Femur (tissue), 1 donor: ENCODE data around the gene GALNS.
A peak's percentile ranks its signal among the peaks of the same experiment; 100 is the strongest.

ENCODE experiments used
- DNase-seq: peaks from one replicate; pipeline ENCODE4 v3.0.0-alpha.2; 2017

The GALNS gene

GRCh38 chr16:88855176-88855575, 1.6 kb downstream of the GALNS start:
- DNase-seq = no peak

- DNase-seq = no peak
These were observed 2.2 kb downstream of the GALNS start for GRCh38 chr16:88854306-88855111.

GRCh38 chr16:88853325-88853941, 3.3 kb downstream of the GALNS start:
- no peak for DNase-seq

- DNase-seq = no peak
These were observed 5.1 kb downstream of the GALNS start for GRCh38 chr16:88851616-88852015.

- DNase-seq = no peak
These were observed 6.1 kb downstream of the GALNS start for GRCh38 chr16:88850531-88851199.

GRCh38 chr16:88848557-88848956, 8.2 kb downstream of the GALNS start:
- no peak for DNase-seq

- no peak for DNase-seq
These were observed 9.1 kb downstream of the GALNS start for GRCh38 chr16:88847654-88848053.

GRCh38 chr16:88846088-88846487, 10.7 kb downstream of the GALNS start:
- no peak for DNase-seq

- DNase-seq = no peak
These were observed 12.2 kb downstream of the GALNS start for GRCh38 chr16:88844419-88845036.

- no peak for DNase-seq
These were observed 13.5 kb downstream of the GALNS start for GRCh38 chr16:88843256-88843655.

- no peak for DNase-seq
These were observed 13.9 kb downstream of the GALNS start for GRCh38 chr16:88842806-88843205.

- DNase-seq = no peak
These were observed 14.4 kb downstream of the GALNS start for GRCh38 chr16:88842308-88842756.

- DNase-seq = no peak
These were observed 15.0 kb downstream of the GALNS start for GRCh38 chr16:88841521-88842307.

GRCh38 chr16:88840600-88841215, 16.0 kb downstream of the GALNS start:
- DNase-seq = no peak

- no peak for DNase-seq
These were observed 16.8 kb downstream of the GALNS start for GRCh38 chr16:88839745-88840599.

GRCh38 chr16:88839026-88839529, 17.7 kb downstream of the GALNS start:
- DNase-seq = no peak

- DNase-seq = no peak
These were observed 18.2 kb downstream of the GALNS start for GRCh38 chr16:88838566-88838965.

- no peak for DNase-seq
These were observed 18.9 kb downstream of the GALNS start for GRCh38 chr16:88837806-88838205.

- no peak for DNase-seq
These were observed 20.0 kb downstream of the GALNS start for GRCh38 chr16:88836791-88837190.

- no peak for DNase-seq
These were observed 20.9 kb downstream of the GALNS start for GRCh38 chr16:88835818-88836217.

- peak; percentile 74 for DNase-seq
These were observed 21.4 kb downstream of the GALNS start for GRCh38 chr16:88835383-88835782.
